ENCODE measurements around the gene CCDC142. TPM values are rescaled to one million over a fixed set of nuclear protein-coding genes. Genes with fewer than 3 reads are reported as not detected.

The CCDC142 gene
- polyA plus RNA-seq, 1 donor (not counting 4 experiments of a cell fraction or from before 2014, with no cell fraction given), result 4.7 TPM

- Histone ChIP-seq H3K9me3 (ENCODE audit: control insufficient read depth, low read depth, low read length) (no peaks in the 10 kb centered on the region), H3K9ac (ENCODE audit: control insufficient read depth, extremely low read depth, insufficient read depth, low read length) (no peak overlapping the region), H3K36me3 (ENCODE audit: control insufficient read depth in 2 of 2, extremely low read depth in 1 of 2, insufficient read depth in 2 of 2, low read length in 2 of 2) (peaks cover 49 to 82% of the 10 kb centered on the region in 2 experiments), H3K79me2 (ENCODE audit: control insufficient read depth, insufficient read depth, low read length) (peaks cover 35% of the 10 kb centered on the region), H3K27me3 (ENCODE audit: control insufficient read depth, extremely low read depth, insufficient read depth, low read length) (no peaks in the 10 kb centered on the region), H3K4me3 (ENCODE audit: control insufficient read depth in 2 of 3, extremely low read depth in 1 of 3, insufficient read depth in 2 of 3, low read depth in 1 of 3, low read length in 3 of 3) (no peak overlapping the region), H3K27ac (ENCODE audit: control insufficient read depth, insufficient read depth, low read length) (no peak overlapping the region), H4K20me1 (ENCODE audit: control insufficient read depth, extremely low read depth, insufficient read depth, low read length) (peaks cover 10% of the 10 kb centered on the region), H2AFZ (ENCODE audit: control insufficient read depth, low read length) (no peak overlapping the region), H3K9me1 (ENCODE audit: control insufficient read depth, extremely low read depth, insufficient read depth, low read length) (peaks cover 8% of the 10 kb centered on the region), H3K4me2 (ENCODE audit: control insufficient read depth, extremely low read depth, insufficient read depth, low read depth, low read length) (no peak overlapping the region), H3K4me1 (ENCODE audit: control insufficient read depth, extremely low read depth, insufficient read depth, low read length) (peaks cover 46% of the 10 kb centered on the region)
- no peak for DNase-seq (ENCODE audit: low read depth, low spot score)
- TF ChIP-seq CTCF (optimal IDR thresholded peaks at IDR 0.05 in 1 of 3, IDR thresholded peaks at IDR 0.05 in 1 of 3, conservative IDR thresholded peaks at IDR 0.05 in 1 of 3; ENCODE audit: extremely low read depth in 1 of 3, insufficient read depth in 2 of 3, low read length in 3 of 3), result no peak
- TF ChIP-seq EZH2 (IDR thresholded peaks at IDR 0.05; ENCODE audit: low read length), result no peak
- FAIRE-seq, result no peak
- dilution Hi-C loops (cut with MboI; ENCODE audit: extremely low pct_ligation_motif_present, low sequenced_read_pairs), result no loop called here
Measured at GRCh38 chr2:74430502-74430901, 52.3 kb downstream of the CCDC142 start.

GRCh38 chr2:74429487-74430451 is 53.0 kb downstream of the CCDC142 start:
- H4K20me1 ChIP-seq (ENCODE audit: control insufficient read depth, extremely low read depth, insufficient read depth, low read length), result peaks cover 2% of the 10 kb centered on the region
- peaks cover 4% of the 10 kb centered on the region for H3K9me1 ChIP-seq (ENCODE audit: control insufficient read depth, extremely low read depth, insufficient read depth, low read length)
- H3K79me2 ChIP-seq (ENCODE audit: control insufficient read depth, insufficient read depth, low read length), result peaks cover 28% of the 10 kb centered on the region
- no peak overlapping the region for H3K4me3 ChIP-seq (ENCODE audit: control insufficient read depth in 2 of 3, extremely low read depth in 1 of 3, insufficient read depth in 2 of 3, low read depth in 1 of 3, low read length in 3 of 3)
- no peaks in the 10 kb centered on the region for H3K9me3 ChIP-seq (ENCODE audit: control insufficient read depth, low read depth, low read length)
- no peak for TF ChIP-seq EZH2 (IDR thresholded peaks at IDR 0.05; ENCODE audit: low read length)
- no peak for TF ChIP-seq CTCF (optimal IDR thresholded peaks at IDR 0.05 in 1 of 3, IDR thresholded peaks at IDR 0.05 in 1 of 3, conservative IDR thresholded peaks at IDR 0.05 in 1 of 3; ENCODE audit: extremely low read depth in 1 of 3, insufficient read depth in 2 of 3, low read length in 3 of 3)
- no peak overlapping the region for H2AFZ ChIP-seq (ENCODE audit: control insufficient read depth, low read length)
- peaks cover 49 to 80% of the 10 kb centered on the region in 2 experiments for H3K36me3 ChIP-seq (ENCODE audit: control insufficient read depth in 2 of 2, extremely low read depth in 1 of 2, insufficient read depth in 2 of 2, low read length in 2 of 2)
- no peak overlapping the region for H3K9ac ChIP-seq (ENCODE audit: control insufficient read depth, extremely low read depth, insufficient read depth, low read length)
- no peaks in the 10 kb centered on the region for H3K27me3 ChIP-seq (ENCODE audit: control insufficient read depth, extremely low read depth, insufficient read depth, low read length)
- H3K27ac ChIP-seq (ENCODE audit: control insufficient read depth, insufficient read depth, low read length), result no peak overlapping the region
- FAIRE-seq, result no peak
- peaks cover 52% of the 10 kb centered on the region for H3K4me1 ChIP-seq (ENCODE audit: control insufficient read depth, extremely low read depth, insufficient read depth, low read length)
- no peak overlapping the region for H3K4me2 ChIP-seq (ENCODE audit: control insufficient read depth, extremely low read depth, insufficient read depth, low read depth, low read length)
- dilution Hi-C loops (cut with MboI; ENCODE audit: extremely low pct_ligation_motif_present, low sequenced_read_pairs), result no loop called here
- no peak for DNase-seq (ENCODE audit: low read depth, low spot score)

All from keratinocyte (primary cell).